SK-N-SH (cell line): ENCODE measurements around the gene SYCE1L. TPM values are rescaled to one million over a fixed set of nuclear protein-coding genes. Genes with fewer than 3 reads are reported as not detected.

Experiments
- CTCF ChIA-PET: fragments of 300-600, 350-600 bp; formaldehyde crosslinking; extraction: SDS; loops from one replicate; lab custom pipeline; 2021; lab: Yijun Ruan, JAX
- POLR2A ChIA-PET: fragments of 350-600 bp; sonication (Branson Sonifier 250); formaldehyde crosslinking; extraction: SDS; loops from one replicate; lab custom pipeline; 2020; ENCODE audit warnings: antibody characterized with exemption, inconsistent platforms; lab: Yijun Ruan, JAX
- DNase-seq: peaks from one replicate; pipeline ENCODE4 v3.0.0; 2012
- H2AFZ ChIP-seq: fragments of 200-600 bp; sonication (generic); 2 replicates; pipeline ENCODE4 v1.8.1; 2016; ENCODE audit warnings: antibody characterized with exemption, mild to moderate bottlenecking, low read depth
- H3F3A ChIP-seq: fragments of 200-600 bp; sonication (generic); replicated peaks from 2 replicates; pipeline ENCODE3; 2016; ENCODE audit warnings: antibody characterized with exemption, mild to moderate bottlenecking; ENCODE audit not compliant: insufficient read depth
- H3K27ac ChIP-seq, 2 experiments: fragments of 200-500 bp in 1 of 2; fragments of 200-600 bp in 1 of 2; sonication (Bioruptor generic) in 1 of 2; sonication (generic), shearing (Covaris generic) in 1 of 2; 2 replicates each; pipeline versions ENCODE4 v1.5.1 to v1.6.1; 2014 to 2016; ENCODE audit warnings: low read depth in 2 of 2, inconsistent platforms in 1 of 2, low read length in 1 of 2, mild to moderate bottlenecking in 1 of 2, mixed read lengths in 1 of 2
- H3K27me3 ChIP-seq: fragments of 200-600 bp; sonication (generic), shearing (Covaris generic); 2 replicates; pipeline ENCODE4 v1.6.1; 2016; ENCODE audit warnings: mixed run types; ENCODE audit not compliant: insufficient read depth
- H3K36me3 ChIP-seq, 2 experiments: fragments of 200-500 bp in 1 of 2; fragments of 200-600 bp in 1 of 2; sonication (Bioruptor generic) in 1 of 2; sonication (generic) in 1 of 2; replicated peaks in 1 of 2; 2 replicates each; pipeline versions ENCODE3 to v1.5.1; 2014 to 2016; ENCODE audit warnings: low read length in 1 of 2, mild to moderate bottlenecking in 1 of 2; ENCODE audit not compliant: insufficient read depth in 2 of 2, control insufficient read depth in 1 of 2
- H3K4me1 ChIP-seq, 2 experiments: fragments of 200-500 bp in 1 of 2; fragments of 200-600 bp in 1 of 2; sonication (Bioruptor generic) in 1 of 2; sonication (generic), shearing (Covaris generic) in 1 of 2; 2 replicates each; pipeline versions ENCODE4 v1.5.1 to v1.6.1; 2014 to 2016; ENCODE audit warnings: low read depth in 1 of 2, low read length in 1 of 2, mixed run types in 1 of 2; ENCODE audit not compliant: insufficient read depth in 2 of 2, control insufficient read depth in 1 of 2
- H3K4me2 ChIP-seq: fragments of 200-600 bp; sonication (generic), shearing (Covaris generic); 2 replicates; pipeline ENCODE4 v1.6.1; 2017; ENCODE audit warnings: mixed run types
- H3K4me3 ChIP-seq, 2 experiments: fragments of 200-500 bp in 1 of 2; fragments of 200-600 bp in 1 of 2; sonication (Bioruptor generic) in 1 of 2; sonication (generic), shearing (Covaris generic) in 1 of 2; 2 replicates each; pipeline versions ENCODE4 v1.5.1 to v1.8.1; 2014 to 2016; ENCODE audit warnings: low read depth in 2 of 2, inconsistent platforms in 1 of 2, low read length in 1 of 2, mild to moderate bottlenecking in 1 of 2, mixed read lengths in 1 of 2, moderate library complexity in 1 of 2
- H3K79me2 ChIP-seq: fragments of 200-600 bp; sonication (generic); 2 replicates; pipeline ENCODE4 v1.8.1; 2017; ENCODE audit warnings: mild to moderate bottlenecking; ENCODE audit not compliant: insufficient read depth
- H3K9ac ChIP-seq: fragments of 200-600 bp; sonication (generic); 2 replicates; pipeline ENCODE4 v1.6.1; 2017; ENCODE audit warnings: mixed run types
- H3K9me2 ChIP-seq: fragments of 200-600 bp; sonication (generic); 2 replicates; pipeline ENCODE4 v1.6.1; 2017; ENCODE audit warnings: mixed run types
- H3K9me3 ChIP-seq: fragments of 200-600 bp; sonication (generic); 2 replicates; pipeline ENCODE4 v1.6.1; 2017; ENCODE audit warnings: mixed run types, mild to moderate bottlenecking, moderate library complexity
- H4K20me1 ChIP-seq: fragments of 200-600 bp; sonication (generic); 2 replicates; pipeline ENCODE4 v1.6.1; 2017; ENCODE audit warnings: mild to moderate bottlenecking, mixed run types; ENCODE audit not compliant: insufficient read depth
- ELF1 ChIP-seq: IDR thresholded peaks from 2 replicates; pipeline ENCODE4 v1.4.0; 2012
- FOSL2 ChIP-seq: IDR thresholded peaks from 2 replicates; pipeline ENCODE4 v1.4.0; 2012; ENCODE audit warnings: low read depth, mild to moderate bottlenecking, moderate library complexity, borderline replicate concordance
- JUND ChIP-seq: IDR thresholded peaks from 2 replicates; pipeline ENCODE4 v1.4.0; 2012
- MEF2A ChIP-seq: IDR thresholded peaks from 2 replicates; pipeline ENCODE4 v1.4.0; 2012; ENCODE audit warnings: low read depth, borderline replicate concordance
- MXI1 ChIP-seq: IDR thresholded peaks from 2 replicates; pipeline ENCODE4 v1.6.1; 2012; ENCODE audit warnings: mild to moderate bottlenecking, low read depth, low read length, improper control_type of control experiment
- NFIC ChIP-seq: IDR thresholded peaks from 2 replicates; pipeline ENCODE4 v1.4.0; 2012; ENCODE audit warnings: borderline replicate concordance
- SIN3A ChIP-seq: IDR thresholded peaks from 2 replicates; pipeline ENCODE4 v1.6.1; 2012; ENCODE audit warnings: low read depth, mild to moderate bottlenecking, low read length, moderate library complexity, borderline replicate concordance
- TAF1 ChIP-seq: IDR thresholded peaks from 2 replicates; pipeline ENCODE4 v1.6.1; 2012; ENCODE audit warnings: low read depth, mild to moderate bottlenecking, low read length, moderate library complexity, borderline replicate concordance
- YY1 ChIP-seq: IDR thresholded peaks from 2 replicates; pipeline ENCODE4 v1.4.0; 2012; ENCODE audit warnings: low read depth, mild to moderate bottlenecking
- WGBS: methylation state at CpG from one replicate; pipeline ENCODE4 v1.1.6; 2017; ENCODE audit warnings: low lambda C conversion rate; 5-methylcytosine and 5-hydroxymethylcytosine counted together
- polyA plus RNA-seq, 3 experiments: library from polyadenylated mRNA; depleted of rRNA; stranded (reverse); fragments of >200 nt; gene quantifications; 2 replicates each; pipeline ENCODE4 v1.2.3, GENCODE V29; 2012
- TF ChIP-seq, protein P1 (sequence below): fragments of 150-350 bp; IDR thresholded peaks from 2 replicates; pipeline ENCODE4 v1.6.1; 2016; ENCODE audit warnings: mild to moderate bottlenecking, low read depth, low read length
- TF ChIP-seq, protein P2 (sequence below): IDR thresholded peaks from 2 replicates; pipeline ENCODE4; 2012
- TF ChIP-seq, protein P3 (sequence below): IDR thresholded peaks from 2 replicates; pipeline ENCODE4 v1.4.0; 2012; ENCODE audit warnings: low read depth
- TF ChIP-seq, protein P4 (sequence below): fragments of 200-600 bp; sonication (generic); IDR thresholded peaks from 2 replicates; pipeline ENCODE4 v1.6.1; 2017; ENCODE audit warnings: antibody characterized with exemption, mild to moderate bottlenecking, moderate library complexity

The SYCE1L gene, protein sequence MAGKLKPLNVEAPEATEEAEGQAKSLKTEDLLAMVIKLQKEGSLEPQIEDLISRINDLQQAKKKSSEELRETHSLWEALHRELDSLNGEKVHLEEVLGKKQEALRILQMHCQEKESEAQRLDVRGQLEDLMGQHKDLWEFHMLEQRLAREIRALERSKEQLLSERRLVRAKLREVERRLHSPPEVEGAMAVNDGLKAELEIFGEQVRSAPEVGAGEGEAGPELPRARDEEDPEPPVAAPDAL
- polyA plus RNA-seq (2012; rRNA removed), result 1.4 and 3.5 TPM in 2 replicates
- 1.7 and 1.9 TPM in 2 replicates for polyA plus RNA-seq (2012; cell fraction: cytosol; rRNA removed)
- polyA plus RNA-seq (2012; cell fraction: nucleus; rRNA removed), result 5.3 and 8.8 TPM in 2 replicates

DNA sequence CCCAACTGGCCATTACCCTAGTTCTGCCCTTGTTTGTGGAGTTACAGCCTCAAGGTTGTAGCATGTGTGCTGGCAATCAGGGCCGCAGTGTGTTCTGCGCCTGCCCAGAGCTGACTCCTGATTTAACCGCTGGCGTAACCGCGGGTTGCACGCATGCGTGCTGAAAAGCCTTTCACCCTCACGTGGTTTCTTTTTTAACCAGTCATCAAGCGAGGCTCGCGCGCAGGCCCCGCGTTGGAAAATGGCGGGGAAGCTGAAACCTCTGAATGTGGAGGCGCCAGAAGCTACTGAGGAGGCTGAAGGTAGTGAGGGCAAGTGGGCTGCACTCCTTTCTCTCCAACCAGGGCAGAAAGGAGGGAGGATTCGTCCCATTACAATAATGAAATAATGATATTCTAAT is at the start of gene SYCE1L:
SYCE1L (plus strand) TSS at position 198 of the 400 bp plus-strand sequence; CDS start at position 242, 44 bp downstream.
- Histone ChIP-seq H3F3A (no peaks in the 10 kb centered on the region), H3K9me2 (no peaks in the 10 kb centered on the region), H3K27me3 (no peaks in the 10 kb centered on the region), H3K4me3 (no peak within 1 kb of the TSS), H2AFZ (no peak within 1 kb of the TSS), H3K79me2 (no peaks in the 10 kb centered on the region; the same call in 1 of the 2 replicates), H3K9ac (no peak within 1 kb of the TSS), H4K20me1 (no peaks in the 10 kb centered on the region), H3K4me1 (no peaks in the 10 kb centered on the region), H3K27ac (no peak within 1 kb of the TSS), H3K36me3 (peaks cover 14 to 46% of the 10 kb centered on the region in 2 experiments), H3K9me3 (no peaks in the 10 kb centered on the region), H3K4me2 (no peak within 1 kb of the TSS)
- TF ChIP-seq FOSL2 (no peak), TAF1 (no peak), YY1 (no peak), ELF1 (no peak), MEF2A (no peak), SIN3A (no peak), JUND (no peak), NFIC (no peak), MXI1 (no peak)
- TF ChIP-seq, protein P1, sequence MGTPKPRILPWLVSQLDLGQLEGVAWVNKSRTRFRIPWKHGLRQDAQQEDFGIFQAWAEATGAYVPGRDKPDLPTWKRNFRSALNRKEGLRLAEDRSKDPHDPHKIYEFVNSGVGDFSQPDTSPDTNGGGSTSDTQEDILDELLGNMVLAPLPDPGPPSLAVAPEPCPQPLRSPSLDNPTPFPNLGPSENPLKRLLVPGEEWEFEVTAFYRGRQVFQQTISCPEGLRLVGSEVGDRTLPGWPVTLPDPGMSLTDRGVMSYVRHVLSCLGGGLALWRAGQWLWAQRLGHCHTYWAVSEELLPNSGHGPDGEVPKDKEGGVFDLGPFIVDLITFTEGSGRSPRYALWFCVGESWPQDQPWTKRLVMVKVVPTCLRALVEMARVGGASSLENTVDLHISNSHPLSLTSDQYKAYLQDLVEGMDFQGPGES, result no peak
- TF ChIP-seq, protein P2, sequence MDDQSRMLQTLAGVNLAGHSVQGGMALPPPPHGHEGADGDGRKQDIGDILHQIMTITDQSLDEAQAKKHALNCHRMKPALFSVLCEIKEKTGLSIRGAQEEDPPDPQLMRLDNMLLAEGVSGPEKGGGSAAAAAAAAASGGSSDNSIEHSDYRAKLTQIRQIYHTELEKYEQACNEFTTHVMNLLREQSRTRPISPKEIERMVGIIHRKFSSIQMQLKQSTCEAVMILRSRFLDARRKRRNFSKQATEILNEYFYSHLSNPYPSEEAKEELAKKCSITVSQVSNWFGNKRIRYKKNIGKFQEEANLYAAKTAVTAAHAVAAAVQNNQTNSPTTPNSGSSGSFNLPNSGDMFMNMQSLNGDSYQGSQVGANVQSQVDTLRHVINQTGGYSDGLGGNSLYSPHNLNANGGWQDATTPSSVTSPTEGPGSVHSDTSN, result no peak
- TF ChIP-seq, protein P3, sequence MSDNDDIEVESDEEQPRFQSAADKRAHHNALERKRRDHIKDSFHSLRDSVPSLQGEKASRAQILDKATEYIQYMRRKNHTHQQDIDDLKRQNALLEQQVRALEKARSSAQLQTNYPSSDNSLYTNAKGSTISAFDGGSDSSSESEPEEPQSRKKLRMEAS, result no peak
- TF ChIP-seq, protein P4, sequence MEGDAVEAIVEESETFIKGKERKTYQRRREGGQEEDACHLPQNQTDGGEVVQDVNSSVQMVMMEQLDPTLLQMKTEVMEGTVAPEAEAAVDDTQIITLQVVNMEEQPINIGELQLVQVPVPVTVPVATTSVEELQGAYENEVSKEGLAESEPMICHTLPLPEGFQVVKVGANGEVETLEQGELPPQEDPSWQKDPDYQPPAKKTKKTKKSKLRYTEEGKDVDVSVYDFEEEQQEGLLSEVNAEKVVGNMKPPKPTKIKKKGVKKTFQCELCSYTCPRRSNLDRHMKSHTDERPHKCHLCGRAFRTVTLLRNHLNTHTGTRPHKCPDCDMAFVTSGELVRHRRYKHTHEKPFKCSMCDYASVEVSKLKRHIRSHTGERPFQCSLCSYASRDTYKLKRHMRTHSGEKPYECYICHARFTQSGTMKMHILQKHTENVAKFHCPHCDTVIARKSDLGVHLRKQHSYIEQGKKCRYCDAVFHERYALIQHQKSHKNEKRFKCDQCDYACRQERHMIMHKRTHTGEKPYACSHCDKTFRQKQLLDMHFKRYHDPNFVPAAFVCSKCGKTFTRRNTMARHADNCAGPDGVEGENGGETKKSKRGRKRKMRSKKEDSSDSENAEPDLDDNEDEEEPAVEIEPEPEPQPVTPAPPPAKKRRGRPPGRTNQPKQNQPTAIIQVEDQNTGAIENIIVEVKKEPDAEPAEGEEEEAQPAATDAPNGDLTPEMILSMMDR, result no peak
- ChIA-PET POLR2A (no interaction called here), CTCF (no interaction called here)
- no peak for DNase-seq
- 99% methylated on average over 18 of the region's 18 CpGs for WGBS
